MM.1S (cell line): ENCODE results near the gene GYS1.

Experiments
- DNase-seq: peaks from one replicate; pipeline ENCODE4 v3.0.0-alpha.2; 2015
- H2AFZ ChIP-seq: fragments of 300-600 bp; sonication (generic); 2 replicates; pipeline ENCODE4 v1.6.0; 2016; ENCODE audit warnings: antibody characterized with exemption, low read length
- H3F3A ChIP-seq: fragments of 300-600 bp; sonication (generic); 2 replicates; pipeline ENCODE4 v1.6.1; 2016; ENCODE audit warnings: mild to moderate bottlenecking, antibody characterized with exemption, low read length, moderate library complexity, mixed read lengths; ENCODE audit not compliant: insufficient read depth
- H3K27ac ChIP-seq: fragments of 300-600 bp; sonication (generic); 2 replicates; pipeline ENCODE4 v1.5.1; 2016; ENCODE audit warnings: mild to moderate bottlenecking, low read length
- H3K27me3 ChIP-seq: fragments of 300-600 bp; sonication (generic); replicated peaks from 2 replicates; pipeline ENCODE4 v1.6.0; 2016; ENCODE audit warnings: low read length; ENCODE audit not compliant: insufficient read depth
- H3K36me3 ChIP-seq: fragments of 300-600 bp; sonication (generic); replicated peaks from 2 replicates; pipeline ENCODE4 v1.6.1; 2016; ENCODE audit warnings: mild to moderate bottlenecking, low read length, mixed read lengths; ENCODE audit not compliant: insufficient read depth
- H3K4me1 ChIP-seq: fragments of 300-600 bp; sonication (generic); 2 replicates; pipeline ENCODE4 v1.6.1; 2016; ENCODE audit warnings: low read length, mixed read lengths
- H3K4me2 ChIP-seq: fragments of 300-600 bp; sonication (generic); 2 replicates; pipeline ENCODE4 v1.6.0; 2016; ENCODE audit warnings: low read depth, low read length
- H3K4me3 ChIP-seq: fragments of 300-600 bp; sonication (generic); 2 replicates; pipeline ENCODE4 v1.5.1; 2016; ENCODE audit warnings: low read length, mixed read lengths
- H3K79me2 ChIP-seq: fragments of 300-600 bp; sonication (generic); 2 replicates; pipeline ENCODE4 v1.6.1; 2016; ENCODE audit warnings: mixed run types, low read length, mixed read lengths
- H3K9ac ChIP-seq: fragments of 300-600 bp; sonication (generic); 2 replicates; pipeline ENCODE4 v1.6.1; 2016; ENCODE audit warnings: low read length, mixed read lengths
- H3K9me2 ChIP-seq: fragments of 300-600 bp; sonication (generic); replicated peaks from 2 replicates; pipeline ENCODE4 v1.6.1; 2016; ENCODE audit warnings: mild to moderate bottlenecking, low read length, mixed read lengths; ENCODE audit not compliant: insufficient read depth
- H3K9me3 ChIP-seq: fragments of 300-600 bp; sonication (generic); replicated peaks from 2 replicates; pipeline ENCODE4 v1.6.1; 2016; ENCODE audit warnings: mild to moderate bottlenecking, low read length, mixed read lengths; ENCODE audit not compliant: insufficient read depth
- H4K20me1 ChIP-seq: fragments of 300-600 bp; sonication (generic); 2 replicates; pipeline ENCODE4 v1.6.1; 2016; ENCODE audit warnings: mild to moderate bottlenecking, low read length, moderate library complexity, mixed read lengths; ENCODE audit not compliant: insufficient read depth
- CTCF ChIP-seq: fragments of 300-600 bp; sonication (generic); IDR thresholded peaks from 2 replicates; pipeline ENCODE4 v1.5.1; 2016; ENCODE audit warnings: antibody characterized with exemption, low read length, mixed read lengths
- EZH2 ChIP-seq: fragments of 300-600 bp; sonication (generic); optimal IDR thresholded peaks from 2 replicates; pipeline ENCODE3; 2017; ENCODE audit warnings: low read depth, mild to moderate bottlenecking, antibody characterized with exemption, low read length, mixed read lengths
- EZH2phosphoT487 ChIP-seq: fragments of 300-600 bp; sonication (generic); IDR thresholded peaks from 2 replicates; pipeline ENCODE4 v1.6.1; 2018; ENCODE audit warnings: antibody characterized with exemption, low read length

The GYS1 gene

GRCh38 chr19:49004133-49004532 lies 11.0 kb upstream of the GYS1 start:
- Histone ChIP-seq H3K79me2 (peaks cover 7% of the 10 kb centered on the region), H3K9me2 (no peaks in the 10 kb centered on the region), H3K9me3 (no peaks in the 10 kb centered on the region), H2AFZ (no peak overlapping the region), H3K27ac (no peak overlapping the region), H3K27me3 (no peaks in the 10 kb centered on the region), H3K4me1 (no peaks in the 10 kb centered on the region), H4K20me1 (no peaks in the 10 kb centered on the region), H3K4me2 (no peak overlapping the region), H3K4me3 (no peak overlapping the region), H3F3A (no peaks in the 10 kb centered on the region), H3K36me3 (peaks cover 3% of the 10 kb centered on the region; the same call in 1 of the 2 replicates), H3K9ac (no peak overlapping the region)
- TF ChIP-seq CTCF (no peak), EZH2 (no peak), EZH2phosphoT487 (no peak)
- no peak for DNase-seq

GRCh38 chr19:48999481-49000325 lies 6.6 kb upstream of the GYS1 start:
- no peaks in the 10 kb centered on the region for H3K27me3 ChIP-seq
- H3K4me1 ChIP-seq: peaks cover 4% of the 10 kb centered on the region; the same call in 1 of the 2 replicates
- TF ChIP-seq CTCF (peak; percentile 54), EZH2phosphoT487 (no peak)
- no peaks in the 10 kb centered on the region for H3F3A ChIP-seq
- no peaks in the 10 kb centered on the region for H3K9me3 ChIP-seq
- H3K4me3 ChIP-seq: no peak overlapping the region
- no peaks in the 10 kb centered on the region for H3K9me2 ChIP-seq
- H3K9ac ChIP-seq: no peak overlapping the region
- H3K36me3 ChIP-seq: no peaks in the 10 kb centered on the region; the same call in 1 of the 2 replicates
- no peaks in the 10 kb centered on the region for H4K20me1 ChIP-seq
- no peak overlapping the region for H3K27ac ChIP-seq
- peak; percentile 37 for DNase-seq
- H2AFZ ChIP-seq: no peak overlapping the region
- no peak overlapping the region for H3K4me2 ChIP-seq
- peaks cover 47% of the 10 kb centered on the region for H3K79me2 ChIP-seq

- Histone ChIP-seq H2AFZ (no peak overlapping the region), H3K9ac (no peak overlapping the region), H4K20me1 (no peaks in the 10 kb centered on the region), H3K27ac (no peak overlapping the region), H3K36me3 (no peaks in the 10 kb centered on the region; the same call in 1 of the 2 replicates), H3K4me2 (no peak overlapping the region), H3F3A (no peaks in the 10 kb centered on the region), H3K9me2 (no peaks in the 10 kb centered on the region), H3K9me3 (no peaks in the 10 kb centered on the region), H3K4me1 (peaks cover 4% of the 10 kb centered on the region; the same call in 1 of the 2 replicates), H3K79me2 (peaks cover 59% of the 10 kb centered on the region), H3K27me3 (no peaks in the 10 kb centered on the region), H3K4me3 (no peak overlapping the region)
- TF ChIP-seq EZH2phosphoT487 (no peak), EZH2 (no peak), CTCF (peak; percentile 56)
- peak; percentile 52 for DNase-seq
Measured at GRCh38 chr19:48997972-48998371, 4.9 kb upstream of the GYS1 start.
